ENCODE data around the gene DNALI1. TPM values are rescaled to one million over a fixed set of nuclear protein-coding genes. Genes with fewer than 3 reads are reported as not detected.
A peak's percentile ranks its signal among the peaks of the same experiment; 100 is the strongest.
"Not testable (repeated sequence)": the region's sequence is repeated elsewhere in the genome, so short reads cannot be mapped to it uniquely, and the experiment has no call there.

Gene DNALI1
- total RNA-seq, 1 donor from 2014 or later: 3.9 TPM

DNA sequence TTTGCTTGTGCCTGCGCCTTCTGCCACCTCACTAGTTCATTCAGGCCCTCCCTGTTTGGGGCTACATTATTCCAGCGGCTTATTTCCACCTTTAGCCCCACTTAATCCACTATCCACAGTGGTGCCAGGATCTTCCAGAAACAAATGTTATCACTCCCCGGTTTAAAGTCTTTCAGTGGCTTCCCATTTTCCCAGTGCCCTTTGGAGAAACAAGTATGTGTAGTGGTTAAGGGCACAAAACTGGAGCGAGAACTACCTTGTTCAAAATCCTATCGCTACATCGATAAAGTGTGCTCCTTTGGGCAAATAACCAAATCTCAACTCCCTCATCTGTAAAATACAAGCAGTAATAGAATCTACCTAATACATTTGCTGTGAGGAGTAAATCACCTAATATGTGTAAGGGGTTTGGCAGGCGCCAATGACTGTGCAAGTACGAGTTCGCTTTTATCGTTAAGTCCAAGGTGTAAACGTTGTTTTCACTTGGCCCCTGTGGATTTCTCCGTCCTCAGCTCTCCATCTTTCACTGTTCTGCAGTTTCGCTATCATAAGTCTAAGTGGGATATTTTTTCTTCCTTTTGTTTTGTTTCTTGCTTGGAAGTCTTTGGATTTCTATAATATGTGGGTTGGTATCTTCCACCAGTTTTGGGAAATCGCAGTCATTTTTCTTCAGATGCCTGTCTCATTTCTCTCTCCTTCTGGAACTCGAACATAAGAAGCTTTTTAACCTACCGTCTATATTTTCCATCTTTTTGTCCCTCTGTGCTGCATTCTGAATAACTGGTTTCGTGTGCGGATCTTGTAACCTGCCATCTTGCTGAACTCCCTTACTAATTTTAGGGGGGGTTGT lies 41.3 kb upstream of the DNALI1 start:
- peaks cover 20% of the 10 kb centered on the region for H3K4me1 Mint-ChIP-seq (ENCODE audit: low read depth)
- DNase-seq (ENCODE audit: low spot score): no peak
- TF ChIP-seq, protein P1, sequence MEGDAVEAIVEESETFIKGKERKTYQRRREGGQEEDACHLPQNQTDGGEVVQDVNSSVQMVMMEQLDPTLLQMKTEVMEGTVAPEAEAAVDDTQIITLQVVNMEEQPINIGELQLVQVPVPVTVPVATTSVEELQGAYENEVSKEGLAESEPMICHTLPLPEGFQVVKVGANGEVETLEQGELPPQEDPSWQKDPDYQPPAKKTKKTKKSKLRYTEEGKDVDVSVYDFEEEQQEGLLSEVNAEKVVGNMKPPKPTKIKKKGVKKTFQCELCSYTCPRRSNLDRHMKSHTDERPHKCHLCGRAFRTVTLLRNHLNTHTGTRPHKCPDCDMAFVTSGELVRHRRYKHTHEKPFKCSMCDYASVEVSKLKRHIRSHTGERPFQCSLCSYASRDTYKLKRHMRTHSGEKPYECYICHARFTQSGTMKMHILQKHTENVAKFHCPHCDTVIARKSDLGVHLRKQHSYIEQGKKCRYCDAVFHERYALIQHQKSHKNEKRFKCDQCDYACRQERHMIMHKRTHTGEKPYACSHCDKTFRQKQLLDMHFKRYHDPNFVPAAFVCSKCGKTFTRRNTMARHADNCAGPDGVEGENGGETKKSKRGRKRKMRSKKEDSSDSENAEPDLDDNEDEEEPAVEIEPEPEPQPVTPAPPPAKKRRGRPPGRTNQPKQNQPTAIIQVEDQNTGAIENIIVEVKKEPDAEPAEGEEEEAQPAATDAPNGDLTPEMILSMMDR (IDR thresholded peaks at IDR 0.05): no peak
- no peaks in the 10 kb centered on the region for H3K9me3 Mint-ChIP-seq (ENCODE audit: low read depth)
- H3K27me3 Mint-ChIP-seq (ENCODE audit: low read depth): no peaks in the 10 kb centered on the region
- H3K27ac Mint-ChIP-seq (ENCODE audit: unreplicated experiment): peak overlapping the region; percentile 97
- peaks cover 8% of the 10 kb centered on the region for H3K36me3 Mint-ChIP-seq (ENCODE audit: low read depth)
- H3K4me3 Mint-ChIP-seq (ENCODE audit: unreplicated experiment): peak overlapping the region; percentile 87

DNA sequence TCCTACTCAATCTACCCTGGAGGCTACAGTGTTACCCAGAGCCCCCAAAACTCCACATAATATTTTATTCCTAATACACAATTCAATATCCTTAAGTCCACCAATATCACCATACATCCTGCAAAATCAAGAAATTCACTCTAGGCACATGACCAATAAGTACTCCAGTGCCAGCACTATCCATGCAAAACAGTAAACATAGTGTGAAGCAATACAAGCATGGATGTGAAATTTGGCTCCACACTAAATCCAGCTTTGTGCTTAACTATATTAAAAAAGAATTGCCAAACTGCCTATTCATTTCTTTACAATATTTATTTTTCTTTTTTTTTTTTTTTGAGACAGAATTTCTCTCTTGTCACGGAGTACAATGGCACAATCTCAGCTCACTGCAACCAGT lies 39.2 kb upstream of the DNALI1 start:
- Mint-ChIP-seq H3K9me3 (ENCODE audit: low read depth) (no peaks in the 10 kb centered on the region), H3K4me3 (ENCODE audit: unreplicated experiment) (no peak overlapping the region), H3K27me3 (ENCODE audit: low read depth) (no peaks in the 10 kb centered on the region), H3K36me3 (ENCODE audit: low read depth) (no peaks in the 10 kb centered on the region), H3K4me1 (ENCODE audit: low read depth) (peaks cover 20% of the 10 kb centered on the region), H3K27ac (ENCODE audit: unreplicated experiment) (no peak overlapping the region)
- DNase-seq (ENCODE audit: low spot score): no peak
- TF ChIP-seq, protein P1 (IDR thresholded peaks at IDR 0.05): no peak

DNA sequence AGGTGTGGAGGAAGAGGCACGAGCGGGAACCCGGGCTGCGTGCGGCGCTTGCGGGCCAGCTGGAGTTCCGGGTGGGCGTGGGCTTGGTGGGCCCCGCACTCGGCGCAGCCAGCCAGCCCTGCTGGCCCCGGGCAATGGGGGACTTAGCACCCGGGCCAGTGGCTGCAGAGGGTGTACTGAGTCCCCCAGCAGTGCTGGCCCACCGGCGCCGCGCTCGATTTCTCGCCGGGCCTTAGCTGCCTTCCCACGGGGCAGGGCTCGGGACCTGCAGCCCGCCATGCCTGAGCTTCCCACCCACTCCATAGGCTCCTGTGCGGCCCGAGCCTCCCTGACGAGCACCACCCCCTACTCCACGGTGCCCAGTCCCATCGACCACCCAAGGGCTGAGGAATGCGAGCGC lies 38.5 kb upstream of the DNALI1 start:
- H3K4me1 Mint-ChIP-seq (ENCODE audit: low read depth): peaks cover 18% of the 10 kb centered on the region
- not testable (repeated sequence) for H3K36me3 Mint-ChIP-seq (ENCODE audit: low read depth); H3K4me3 Mint-ChIP-seq (ENCODE audit: unreplicated experiment); H3K27me3 Mint-ChIP-seq (ENCODE audit: low read depth); DNase-seq (ENCODE audit: low spot score); H3K9me3 Mint-ChIP-seq (ENCODE audit: low read depth); H3K27ac Mint-ChIP-seq (ENCODE audit: unreplicated experiment)

DNA sequence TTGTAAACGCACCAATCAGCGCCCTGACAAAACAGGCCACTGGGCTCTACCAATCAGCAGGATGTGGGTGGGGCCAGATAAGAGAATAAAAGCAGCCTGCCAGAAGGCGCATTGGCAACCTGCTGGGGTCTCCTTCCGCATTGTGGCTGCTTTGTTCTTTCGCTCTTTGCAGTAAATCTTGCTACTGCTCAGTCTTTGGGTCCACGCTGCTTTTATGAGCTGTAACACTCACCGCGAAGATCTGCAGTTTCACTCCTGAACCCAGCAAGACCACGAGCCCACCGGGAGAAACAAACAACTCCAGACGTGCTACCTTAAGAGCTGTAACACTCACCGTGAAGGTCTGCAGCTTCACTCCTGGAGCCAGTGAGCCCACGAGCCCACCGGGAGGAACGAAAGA lies 37.8 kb upstream of the DNALI1 start:
- H3K4me1 Mint-ChIP-seq (ENCODE audit: low read depth): peaks cover 11% of the 10 kb centered on the region
- not testable (repeated sequence) for H3K4me3 Mint-ChIP-seq (ENCODE audit: unreplicated experiment); H3K27ac Mint-ChIP-seq (ENCODE audit: unreplicated experiment); H3K36me3 Mint-ChIP-seq (ENCODE audit: low read depth); H3K9me3 Mint-ChIP-seq (ENCODE audit: low read depth); DNase-seq (ENCODE audit: low spot score); H3K27me3 Mint-ChIP-seq (ENCODE audit: low read depth)

DNA sequence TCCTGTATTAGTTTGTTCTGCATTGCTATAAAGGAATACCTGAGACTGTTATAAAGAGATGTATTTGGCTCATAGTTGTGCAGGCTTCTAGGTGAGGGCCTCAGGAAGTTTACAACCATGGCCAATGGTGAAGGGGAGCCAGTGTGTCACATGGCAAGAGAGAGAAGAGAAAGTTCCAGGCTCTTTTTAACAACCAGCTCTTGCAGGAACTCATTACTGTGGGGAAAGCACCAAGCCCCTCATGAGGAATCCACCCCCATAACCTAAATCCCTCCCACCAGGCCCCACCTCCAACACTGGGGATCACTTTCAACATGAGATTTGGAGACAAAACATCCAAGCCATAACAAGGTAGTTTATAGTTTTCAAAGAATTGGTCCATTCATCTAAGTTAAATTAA lies 37.1 kb upstream of the DNALI1 start:
- Mint-ChIP-seq H3K9me3 (ENCODE audit: low read depth) (no peaks in the 10 kb centered on the region), H3K36me3 (ENCODE audit: low read depth) (no peaks in the 10 kb centered on the region), H3K27me3 (ENCODE audit: low read depth) (no peaks in the 10 kb centered on the region), H3K4me1 (ENCODE audit: low read depth) (peaks cover 10% of the 10 kb centered on the region), H3K27ac (ENCODE audit: unreplicated experiment) (no peak overlapping the region), H3K4me3 (ENCODE audit: unreplicated experiment) (no peak overlapping the region)
- DNase-seq (ENCODE audit: low spot score): no peak
- TF ChIP-seq, protein P1 (IDR thresholded peaks at IDR 0.05): no peak

DNA sequence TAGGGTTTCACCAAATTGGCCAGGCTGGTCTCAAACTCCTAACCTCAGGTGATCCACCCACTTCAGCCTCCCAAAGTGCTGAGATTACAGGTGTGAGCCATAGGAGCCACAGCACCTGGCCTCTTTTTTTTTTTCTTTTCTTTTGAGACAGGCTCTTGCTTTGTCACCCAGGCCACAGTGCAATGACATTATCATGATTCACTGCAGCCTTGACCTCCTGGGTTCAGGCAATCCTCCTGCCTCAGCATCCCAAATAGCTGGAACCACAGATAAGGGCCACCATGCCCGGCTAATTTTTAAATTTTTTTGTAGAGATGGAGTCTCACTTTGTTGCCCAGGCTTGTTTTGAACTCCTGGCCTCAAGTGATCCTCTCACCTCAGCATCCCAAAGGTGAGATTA lies 26.9 kb upstream of the DNALI1 start:
- not testable (repeated sequence) for H3K4me1 Mint-ChIP-seq (ENCODE audit: low read depth); H3K36me3 Mint-ChIP-seq (ENCODE audit: low read depth); H3K4me3 Mint-ChIP-seq (ENCODE audit: unreplicated experiment)

DNA sequence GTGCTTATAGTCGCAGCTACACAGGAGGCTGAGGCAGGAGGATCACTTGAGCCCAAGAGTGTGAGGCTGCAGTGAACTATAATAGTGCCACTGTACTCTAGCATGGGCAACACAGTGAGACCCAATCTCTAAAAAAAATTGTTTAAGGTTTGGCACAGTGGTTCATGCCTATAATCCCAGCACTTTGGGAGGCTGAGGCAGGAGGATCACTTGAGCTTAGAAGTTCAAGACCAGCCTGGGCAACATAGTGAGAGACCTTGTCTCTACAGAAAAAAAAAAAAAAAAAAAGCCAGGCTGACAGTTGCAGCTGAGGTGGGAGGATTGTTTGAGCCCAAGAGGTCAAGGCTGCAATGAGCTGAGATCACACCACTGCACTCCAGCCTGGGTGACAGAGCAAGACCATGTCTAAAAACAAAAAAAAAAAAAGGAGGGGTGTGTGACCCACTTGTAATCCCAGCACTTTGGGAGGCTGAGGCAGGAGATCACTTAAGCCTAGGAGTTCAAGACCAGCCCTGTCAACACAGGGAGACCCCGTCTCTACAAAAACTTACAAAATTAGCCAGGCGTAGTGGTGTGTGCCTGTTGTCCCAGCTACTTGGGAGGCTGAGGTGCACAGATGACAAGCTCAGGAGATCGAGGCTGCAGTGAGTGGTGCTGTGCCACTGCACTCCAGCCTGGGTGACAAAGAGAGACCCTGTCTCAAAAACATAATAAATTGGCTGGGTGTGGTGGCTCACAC lies 24.2 kb upstream of the DNALI1 start:
- H3K4me3 Mint-ChIP-seq (ENCODE audit: unreplicated experiment); DNase-seq (ENCODE audit: low spot score); H3K27me3 Mint-ChIP-seq (ENCODE audit: low read depth); H3K9me3 Mint-ChIP-seq (ENCODE audit: low read depth); H3K4me1 Mint-ChIP-seq (ENCODE audit: low read depth); H3K27ac Mint-ChIP-seq (ENCODE audit: unreplicated experiment): not testable (repeated sequence)
- H3K36me3 Mint-ChIP-seq (ENCODE audit: low read depth): peaks cover 17% of the 10 kb centered on the region

More for the DNA sequence above, 26.9 kb upstream of the DNALI1 start:
- not testable (repeated sequence) for H3K27me3 Mint-ChIP-seq (ENCODE audit: low read depth); DNase-seq (ENCODE audit: low spot score); H3K27ac Mint-ChIP-seq (ENCODE audit: unreplicated experiment); H3K9me3 Mint-ChIP-seq (ENCODE audit: low read depth)
